HG03060 (cell line): ENCODE results near the gene PLEKHM2.
"Not testable (repeated sequence)": the region's sequence is repeated elsewhere in the genome, so short reads cannot be mapped to it uniquely, and the experiment has no call there.

Experiments
- ATAC-seq: cut with Tn5 transposase; IDR thresholded peaks from one replicate; pipeline ENCODE4 v1.9.1; 2021; ENCODE audit warnings: low read depth, moderate number of reproducible peaks; ENCODE audit not compliant: unreplicated experiment

The PLEKHM2 gene, protein sequence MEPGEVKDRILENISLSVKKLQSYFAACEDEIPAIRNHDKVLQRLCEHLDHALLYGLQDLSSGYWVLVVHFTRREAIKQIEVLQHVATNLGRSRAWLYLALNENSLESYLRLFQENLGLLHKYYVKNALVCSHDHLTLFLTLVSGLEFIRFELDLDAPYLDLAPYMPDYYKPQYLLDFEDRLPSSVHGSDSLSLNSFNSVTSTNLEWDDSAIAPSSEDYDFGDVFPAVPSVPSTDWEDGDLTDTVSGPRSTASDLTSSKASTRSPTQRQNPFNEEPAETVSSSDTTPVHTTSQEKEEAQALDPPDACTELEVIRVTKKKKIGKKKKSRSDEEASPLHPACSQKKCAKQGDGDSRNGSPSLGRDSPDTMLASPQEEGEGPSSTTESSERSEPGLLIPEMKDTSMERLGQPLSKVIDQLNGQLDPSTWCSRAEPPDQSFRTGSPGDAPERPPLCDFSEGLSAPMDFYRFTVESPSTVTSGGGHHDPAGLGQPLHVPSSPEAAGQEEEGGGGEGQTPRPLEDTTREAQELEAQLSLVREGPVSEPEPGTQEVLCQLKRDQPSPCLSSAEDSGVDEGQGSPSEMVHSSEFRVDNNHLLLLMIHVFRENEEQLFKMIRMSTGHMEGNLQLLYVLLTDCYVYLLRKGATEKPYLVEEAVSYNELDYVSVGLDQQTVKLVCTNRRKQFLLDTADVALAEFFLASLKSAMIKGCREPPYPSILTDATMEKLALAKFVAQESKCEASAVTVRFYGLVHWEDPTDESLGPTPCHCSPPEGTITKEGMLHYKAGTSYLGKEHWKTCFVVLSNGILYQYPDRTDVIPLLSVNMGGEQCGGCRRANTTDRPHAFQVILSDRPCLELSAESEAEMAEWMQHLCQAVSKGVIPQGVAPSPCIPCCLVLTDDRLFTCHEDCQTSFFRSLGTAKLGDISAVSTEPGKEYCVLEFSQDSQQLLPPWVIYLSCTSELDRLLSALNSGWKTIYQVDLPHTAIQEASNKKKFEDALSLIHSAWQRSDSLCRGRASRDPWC

DNA sequence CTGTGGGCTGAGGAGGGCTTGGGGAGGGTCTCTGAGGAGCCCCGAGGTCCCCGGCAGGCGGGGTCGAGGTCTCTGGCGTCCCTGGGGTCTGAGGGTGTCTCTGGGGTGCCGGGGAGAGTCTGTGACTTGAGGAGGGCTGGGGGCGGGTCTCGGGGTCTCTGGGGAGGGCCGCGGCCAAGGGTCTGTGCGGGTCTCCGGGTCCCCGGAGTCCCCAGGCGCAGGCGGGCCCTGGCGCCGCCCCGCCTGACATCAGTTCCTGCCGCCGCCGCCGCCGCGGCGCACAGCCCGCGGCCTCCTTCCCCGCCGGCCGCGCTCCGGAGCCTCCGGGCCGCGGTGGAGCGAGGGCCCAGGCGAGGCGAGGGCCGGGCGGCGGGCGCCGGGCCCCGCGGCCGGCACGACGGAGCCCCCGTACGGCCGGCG, at the start of gene PLEKHM2:
Gene PLEKHM2, plus strand, starts transcription at position 279 of the 420 bp plus-strand sequence. CDS start 239 bp downstream, outside the sequence.
- no peak for ATAC-seq

DNA sequence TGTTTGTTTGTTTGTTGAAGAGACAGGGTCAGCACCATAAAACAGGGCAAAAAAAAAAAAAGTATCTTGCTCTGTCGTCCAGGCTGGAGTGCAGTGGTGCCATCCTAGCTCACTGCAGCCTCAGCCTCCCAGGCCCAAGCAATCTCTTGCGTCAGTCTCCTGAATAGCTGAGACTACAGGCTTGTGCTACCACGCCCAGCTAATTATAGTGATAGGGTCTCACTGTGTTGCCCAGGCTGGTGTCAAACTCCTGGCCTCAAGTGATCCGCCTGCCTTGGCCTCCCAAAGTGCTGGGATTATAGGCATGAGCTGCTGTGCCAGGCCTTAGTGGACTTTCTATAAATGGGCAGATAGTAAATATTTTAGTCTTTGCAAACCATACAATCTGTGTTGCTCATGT, 47.7 kb upstream of the PLEKHM2 start:
- no peak for ATAC-seq

DNA sequence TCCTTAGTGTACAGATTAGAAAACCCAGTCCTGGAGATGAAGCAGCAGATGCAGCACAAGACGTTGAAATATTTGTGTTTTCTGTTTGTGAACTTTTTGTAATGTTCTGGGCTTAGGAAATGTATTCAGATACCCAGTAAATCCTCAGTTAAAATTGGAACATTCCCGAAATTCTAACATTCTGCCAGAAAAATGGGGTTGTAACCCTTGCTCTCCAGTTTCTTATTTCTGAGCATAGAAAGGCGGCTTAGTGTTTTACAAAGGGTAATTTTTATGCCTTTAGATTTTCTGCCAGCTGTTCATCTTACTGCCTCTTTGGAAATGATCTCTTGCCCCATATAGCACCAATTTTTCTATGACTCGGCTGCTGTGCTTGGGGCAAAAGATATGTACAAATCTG, 46.3 kb upstream of the PLEKHM2 start:
- ATAC-seq = no peak

DNA sequence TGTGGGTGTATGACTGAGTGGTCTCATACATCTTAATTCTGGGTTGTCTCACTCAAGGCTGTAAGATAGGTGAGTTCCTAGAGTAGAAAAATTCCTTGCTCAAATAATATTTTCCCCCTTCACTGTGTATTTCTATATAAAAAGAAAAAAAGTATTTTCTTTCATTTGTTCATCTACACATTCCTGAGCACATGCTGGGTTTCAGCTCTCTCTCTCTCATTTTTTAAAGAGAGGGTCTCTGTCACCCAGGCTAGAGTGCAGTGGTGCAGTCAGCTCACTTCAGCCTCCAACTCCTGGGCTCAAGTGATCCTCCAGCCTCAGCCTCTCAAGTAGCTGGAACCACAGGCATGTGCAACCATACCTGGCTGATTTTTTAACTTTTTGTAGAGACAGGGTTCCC, 44.9 kb upstream of the PLEKHM2 start:
- no peak for ATAC-seq

DNA sequence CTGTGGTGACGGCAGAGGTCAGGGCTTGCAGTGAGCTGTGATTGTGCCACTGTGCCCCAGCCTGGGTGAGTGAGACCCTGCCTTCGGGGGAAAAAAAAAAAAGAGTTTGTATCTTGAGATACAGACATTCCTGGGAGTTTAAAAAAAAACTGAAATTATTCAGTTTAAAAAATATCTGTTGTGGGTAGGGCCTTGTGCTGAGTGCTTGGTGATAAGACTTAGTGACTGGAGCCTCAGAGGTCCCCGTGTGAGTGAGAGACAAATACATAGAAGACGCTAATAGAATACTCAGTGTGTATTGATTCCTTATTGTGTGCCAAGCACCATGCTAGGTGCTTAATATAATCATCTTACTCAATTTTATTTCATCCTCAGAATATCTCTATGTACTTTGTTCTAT, 44.2 kb upstream of the PLEKHM2 start:
- no peak for ATAC-seq

DNA sequence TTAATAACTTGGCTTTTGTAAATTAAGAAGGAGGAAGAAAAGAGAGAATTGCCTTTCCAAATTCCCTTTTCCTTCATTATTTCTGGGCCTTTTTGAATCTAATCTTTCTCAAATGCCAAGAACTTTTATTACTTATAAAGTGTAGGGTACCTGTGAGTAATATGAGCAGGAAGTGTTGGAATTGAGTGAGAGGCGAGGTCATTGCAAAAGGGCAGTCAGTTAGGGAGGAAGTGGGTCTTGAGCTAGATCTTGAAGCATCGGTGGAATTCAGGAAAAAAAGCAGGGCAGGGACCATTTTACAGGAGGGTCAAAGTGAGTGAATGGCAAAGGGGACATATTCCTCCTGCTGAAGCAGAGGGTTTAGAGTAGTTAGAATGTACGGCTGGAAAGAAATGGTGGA, 43.5 kb upstream of the PLEKHM2 start:
- no peak for ATAC-seq

DNA sequence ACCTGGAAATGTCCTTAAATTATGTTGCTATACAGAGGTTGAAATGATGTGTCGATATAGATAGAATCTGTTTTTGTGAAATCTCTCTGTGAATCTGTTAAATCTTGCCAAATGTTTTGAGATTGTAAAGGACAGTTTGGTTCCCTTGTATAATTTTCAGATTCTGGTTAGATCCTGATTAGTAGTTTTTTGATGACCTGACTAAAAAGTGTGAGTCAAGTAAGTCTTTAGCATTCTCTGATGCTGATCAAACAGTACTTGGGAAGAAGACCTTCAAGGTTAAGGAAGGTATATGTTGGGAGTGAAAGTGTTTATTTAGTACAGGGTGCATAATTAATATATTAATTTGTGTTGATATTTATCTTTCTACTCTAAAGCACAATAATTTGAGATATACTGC, 34.2 kb upstream of the PLEKHM2 start:
- ATAC-seq = no peak

DNA sequence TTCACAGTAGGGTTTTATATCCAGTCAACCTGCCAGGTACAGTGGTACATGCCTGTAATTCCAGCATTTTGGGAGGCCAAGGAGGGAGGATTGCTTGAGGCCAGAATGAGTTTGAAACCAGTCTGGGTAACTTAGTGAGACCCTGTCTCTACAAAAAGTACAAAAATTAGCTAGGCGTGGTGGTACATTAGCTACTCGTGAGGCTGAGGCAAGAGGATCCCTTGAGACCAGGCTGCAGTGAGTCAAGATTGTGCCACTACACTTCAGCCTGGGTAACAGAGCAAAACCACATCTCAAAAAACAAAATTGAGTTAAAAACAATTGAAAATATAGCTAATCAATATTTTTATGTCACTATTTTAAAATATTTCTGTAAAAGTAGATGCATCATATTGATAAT, 33.7 kb upstream of the PLEKHM2 start:
- no peak for ATAC-seq

DNA sequence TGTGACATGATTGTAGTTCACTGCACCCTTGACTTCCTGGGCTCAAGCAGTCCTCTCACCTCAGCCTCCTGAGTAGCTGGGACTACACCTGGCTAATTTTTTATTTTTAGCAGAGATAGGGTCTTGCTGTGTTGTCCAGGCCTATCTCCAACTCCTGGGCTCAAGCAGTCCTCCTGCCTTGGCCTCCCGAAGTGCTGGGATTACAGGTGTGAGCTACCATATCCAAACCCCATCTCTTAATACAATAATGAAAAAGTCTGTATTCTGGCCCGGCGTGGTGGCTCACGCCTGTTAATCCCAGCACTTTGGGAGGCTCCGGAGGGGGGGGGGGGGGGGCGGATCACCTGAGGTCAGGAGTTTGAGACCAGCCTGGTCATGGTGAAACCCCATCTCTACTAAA, 32.0 kb upstream of the PLEKHM2 start:
- ATAC-seq = not testable (repeated sequence)

DNA sequence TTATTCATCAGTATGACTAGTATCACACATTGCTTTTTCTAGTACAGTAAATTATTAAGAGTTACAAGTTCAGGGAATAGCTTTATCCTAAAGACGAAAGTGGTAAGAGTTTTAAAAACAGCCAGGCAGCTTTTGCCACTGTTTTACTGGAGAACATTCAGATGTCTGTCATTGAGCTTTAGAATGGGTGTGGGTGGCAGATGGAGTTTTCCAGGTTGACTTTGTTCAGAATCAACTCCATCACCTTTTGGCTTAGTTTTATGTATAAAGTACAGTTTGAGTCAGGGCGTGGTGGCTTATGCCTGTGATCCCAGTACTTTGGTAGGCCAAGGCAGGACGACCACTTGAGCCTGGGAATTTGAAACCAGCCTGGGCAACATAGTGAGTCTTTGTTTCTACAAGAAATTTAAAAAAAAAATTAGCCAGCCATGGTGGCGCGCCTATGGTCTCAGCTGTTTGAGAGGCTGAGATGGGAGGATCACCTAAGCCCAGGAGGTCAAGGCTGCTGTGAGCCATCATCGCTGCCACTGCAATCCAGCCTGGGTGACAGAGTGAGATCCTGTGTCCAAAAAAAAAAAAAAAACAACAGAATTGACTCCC, 29.9 kb upstream of the PLEKHM2 start:
- no peak for ATAC-seq

DNA sequence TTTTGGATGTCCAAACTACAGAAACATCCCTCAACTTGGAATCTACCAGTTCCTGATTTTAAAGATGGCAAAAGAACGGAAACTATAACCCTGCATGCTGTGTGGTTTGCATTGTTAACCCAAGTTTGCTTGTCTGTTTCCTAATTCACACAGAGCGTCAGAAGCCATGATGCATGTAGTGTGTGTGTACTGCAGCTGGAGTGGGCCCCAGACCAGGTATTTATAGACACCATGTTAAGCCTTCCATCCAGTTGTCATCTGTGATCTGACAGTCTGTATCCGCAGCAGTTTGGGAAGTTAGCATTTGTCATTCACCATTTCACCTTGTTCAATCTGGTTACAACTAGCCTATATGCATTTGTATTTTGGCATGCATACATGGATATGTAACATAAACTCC, 27.7 kb upstream of the PLEKHM2 start:
- no peak for ATAC-seq

DNA sequence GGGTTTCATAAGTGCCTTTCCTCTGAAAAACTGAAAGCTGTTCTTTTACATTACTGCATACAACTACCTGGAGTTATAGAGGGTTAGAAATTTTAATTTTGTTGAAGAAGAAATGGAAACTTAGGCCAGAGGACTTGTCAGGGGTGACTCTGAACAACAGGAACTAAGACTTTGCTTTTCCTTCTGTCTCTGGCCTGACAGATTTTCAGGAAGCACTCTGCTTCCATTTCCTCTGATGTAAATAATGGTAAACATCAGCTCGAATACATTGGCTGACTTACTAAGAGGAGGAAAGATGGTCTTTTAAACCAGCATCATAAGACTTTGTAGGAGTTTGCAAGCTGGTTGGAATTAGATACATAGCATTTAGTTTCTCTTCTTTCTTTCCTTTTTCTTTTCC, 27.1 kb upstream of the PLEKHM2 start:
- ATAC-seq = no peak

DNA sequence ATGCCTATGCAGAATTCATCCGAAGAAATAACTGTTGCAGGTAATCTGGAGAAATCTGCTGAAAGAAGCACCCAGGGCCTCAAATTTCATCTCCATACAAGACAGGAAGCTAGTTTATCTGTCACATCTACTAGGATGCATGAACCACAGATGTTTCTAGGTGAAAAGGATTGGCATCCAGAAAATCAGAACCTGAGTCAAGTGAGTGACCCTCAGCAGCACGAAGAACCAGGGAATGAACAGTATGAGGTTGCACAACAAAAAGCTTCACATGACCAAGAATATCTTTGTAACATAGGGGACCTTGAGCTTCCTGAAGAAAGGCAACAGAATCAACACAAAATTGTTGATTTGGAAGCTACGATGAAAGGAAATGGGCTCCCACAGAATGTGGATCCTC, 24.0 kb upstream of the PLEKHM2 start:
- no peak for ATAC-seq

DNA sequence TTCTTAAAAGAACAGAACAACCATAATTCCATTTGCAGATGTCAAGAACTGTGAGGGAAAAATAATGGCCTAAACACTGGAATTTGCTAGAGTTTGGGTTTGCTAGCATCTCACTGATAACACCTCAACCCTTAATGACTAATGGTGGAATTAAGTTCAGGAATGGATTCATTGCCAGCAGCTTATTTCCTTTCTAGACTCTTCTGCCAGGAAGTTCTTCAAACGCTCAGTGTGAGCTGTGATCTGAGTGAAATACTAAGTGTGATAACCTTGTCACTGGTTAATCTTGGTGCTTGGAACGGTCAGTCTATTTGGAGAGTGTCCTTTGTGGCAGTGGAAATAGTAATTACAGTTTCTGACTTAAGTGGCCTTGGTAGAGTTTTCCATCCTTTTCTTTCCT, 21.6 kb upstream of the PLEKHM2 start:
- ATAC-seq = no peak

DNA sequence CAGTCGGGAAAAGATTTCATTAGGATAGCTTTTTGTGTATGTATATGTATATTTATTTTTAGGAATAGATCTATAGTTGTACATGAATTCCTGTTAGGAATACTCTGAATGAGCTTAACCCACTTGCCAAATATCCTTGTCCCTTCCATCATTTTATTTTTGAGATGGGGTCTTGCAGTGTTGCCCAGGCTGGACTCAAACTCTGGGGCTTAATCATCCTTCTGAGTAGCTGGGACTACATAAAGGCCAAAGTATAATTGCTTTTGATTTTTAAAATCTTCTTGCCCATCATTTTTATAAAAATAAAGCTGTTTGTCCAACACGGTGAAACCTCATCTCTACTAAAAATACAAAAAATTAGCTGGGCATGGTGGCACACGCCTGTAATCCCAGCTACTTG, 20.2 kb upstream of the PLEKHM2 start:
- ATAC-seq = no peak

DNA sequence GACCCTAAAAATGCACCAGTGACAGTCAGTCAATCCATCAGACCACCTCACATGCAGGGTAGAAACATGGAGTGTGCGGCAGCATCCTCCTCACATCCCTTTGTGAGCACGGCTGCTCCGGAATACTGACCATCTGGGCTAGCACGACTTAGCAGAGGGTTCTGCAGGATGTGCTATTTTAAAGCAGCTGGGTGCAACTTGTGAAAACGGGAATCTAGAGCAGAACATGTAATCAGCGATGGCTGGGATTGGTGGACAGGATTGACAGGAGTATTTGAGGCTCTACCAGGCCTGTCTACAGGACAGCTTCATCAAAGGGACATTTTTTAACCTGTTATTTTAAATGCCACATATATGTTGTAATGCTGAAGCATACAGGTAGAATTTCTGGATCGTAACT, 16.8 kb upstream of the PLEKHM2 start:
- ATAC-seq = no peak

DNA sequence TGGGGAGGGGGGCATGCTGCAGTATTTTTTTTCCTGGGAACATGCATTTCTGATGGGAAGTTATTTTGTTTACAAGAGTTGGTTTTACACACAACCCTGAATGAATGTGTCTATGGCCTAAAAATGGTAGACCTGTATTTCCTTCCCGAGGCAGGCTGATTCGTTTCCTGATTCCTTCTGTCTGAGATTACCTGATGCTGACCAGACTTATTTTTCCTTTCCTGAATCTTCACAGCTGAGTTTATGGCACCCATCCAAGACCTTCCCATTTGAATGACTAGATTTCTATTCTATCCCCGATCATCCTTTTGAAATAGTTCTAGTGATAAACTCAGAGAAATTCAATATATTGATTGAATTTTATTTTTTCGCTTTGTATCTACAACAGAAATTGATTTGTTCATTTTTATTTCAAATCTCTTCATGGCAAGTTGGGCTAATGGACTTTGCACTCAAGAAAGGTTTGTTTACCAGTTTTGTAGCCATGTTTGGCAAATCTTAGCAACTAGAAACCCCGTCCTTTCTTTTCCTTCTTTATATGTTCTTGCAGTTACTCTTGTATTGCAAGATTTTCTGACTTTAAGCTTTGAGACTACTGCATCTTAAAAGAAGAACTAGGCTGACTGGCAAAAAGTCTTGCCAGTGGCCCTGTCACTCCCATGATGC, 15.9 kb upstream of the PLEKHM2 start:
- no peak for ATAC-seq

DNA sequence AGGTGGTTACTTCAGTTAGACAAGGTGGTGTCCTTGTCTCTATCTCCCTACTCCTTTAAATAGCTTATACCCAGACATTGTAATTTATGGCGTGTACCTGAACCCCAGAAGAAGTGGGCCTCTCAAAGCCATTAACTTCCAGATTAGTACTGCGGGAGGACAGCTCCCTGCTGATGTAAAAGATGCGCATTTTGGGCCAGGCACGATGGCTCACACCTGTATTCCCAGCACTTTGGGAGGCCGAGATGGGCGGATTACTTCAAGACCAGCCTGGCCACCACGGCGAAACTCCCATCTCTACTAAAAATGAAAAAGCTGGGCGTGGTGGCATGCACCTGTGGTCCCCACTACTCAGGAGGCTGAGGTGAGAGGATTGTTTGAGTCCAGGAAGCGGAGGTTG, 15.0 kb upstream of the PLEKHM2 start:
- ATAC-seq = no peak

DNA sequence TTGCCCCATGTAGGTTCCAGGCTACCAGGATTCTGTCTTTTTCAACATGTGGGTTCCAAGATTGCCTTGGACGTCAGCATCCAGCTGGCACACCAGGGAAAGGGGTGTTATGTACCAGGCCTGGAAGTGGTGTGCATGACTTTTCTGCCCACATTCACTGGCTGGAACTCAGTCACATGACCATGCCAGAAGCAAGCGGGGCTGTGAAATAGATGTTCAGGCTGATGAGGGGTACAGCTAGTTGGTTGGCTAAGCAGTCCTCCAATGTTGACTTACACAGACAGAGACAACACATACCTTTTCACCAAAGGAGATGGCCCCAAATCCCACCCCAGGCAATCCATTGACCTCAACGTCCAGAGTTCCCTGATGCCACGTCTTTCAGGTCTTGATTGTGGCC, 14.3 kb upstream of the PLEKHM2 start:
- no peak for ATAC-seq

DNA sequence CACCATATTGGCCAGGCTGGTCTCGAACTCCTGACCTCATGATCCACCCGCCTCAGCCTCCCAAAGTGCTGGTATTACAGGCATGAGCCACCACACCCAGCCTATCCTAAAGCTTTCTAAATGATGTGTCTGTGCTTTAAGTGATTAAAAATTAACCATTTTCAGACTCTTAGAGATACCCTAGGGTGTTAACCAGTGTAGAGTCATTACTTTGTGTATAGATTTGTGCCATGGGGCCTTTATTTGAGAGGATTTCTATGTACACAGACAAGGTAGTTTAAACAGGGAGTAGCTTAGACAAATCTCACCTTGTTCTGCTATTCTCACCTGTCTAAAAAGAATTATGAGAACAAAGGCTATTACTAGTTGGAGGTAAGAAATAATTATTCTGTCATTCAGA, 12.7 kb upstream of the PLEKHM2 start:
- ATAC-seq = no peak
